Stimulated activated CD8-positive, alpha-beta memory T cell treated with anti-CD3 and anti-CD28 coated beads, Interleukin-2, amount 100 ng/mL, for 48 hours (primary cell): ENCODE measurements around the gene ODF2L.
"Not testable (repeated sequence)": the region's sequence is repeated elsewhere in the genome, so short reads cannot be mapped to it uniquely, and the experiment has no call there.

Experiments
- DNase-seq, 2 donors: peaks; one replicate each; pipeline ENCODE4 v3.0.0-alpha.2; 2020; ENCODE audit warnings: low read depth in 2 of 2

ODF2L gene

GRCh38 chr1:86387916-86388627 lies 8.1 kb downstream of the ODF2L start:
- no peak for DNase-seq

- no peak for DNase-seq
These were observed 13.2 kb downstream of the ODF2L start for GRCh38 chr1:86382878-86383277.

- no peak for DNase-seq
These were observed 14.9 kb downstream of the ODF2L start for GRCh38 chr1:86381223-86381622.

- DNase-seq: no peak
These were observed 15.8 kb downstream of the ODF2L start for GRCh38 chr1:86380257-86380861.

- no peak for DNase-seq
These were observed 17.3 kb downstream of the ODF2L start for GRCh38 chr1:86378813-86379212.

- no peak for DNase-seq
These were observed 18.8 kb downstream of the ODF2L start for GRCh38 chr1:86377341-86377740.

- no peak for DNase-seq
These were observed 20.4 kb downstream of the ODF2L start for GRCh38 chr1:86375688-86376087.

- no peak for DNase-seq
These were observed 25.5 kb downstream of the ODF2L start for GRCh38 chr1:86370601-86371022.

- no peak for DNase-seq
These were observed 30.2 kb downstream of the ODF2L start for GRCh38 chr1:86365896-86366295.

GRCh38 chr1:86362807-86363206 lies 33.3 kb downstream of the ODF2L start:
- no peak for DNase-seq

GRCh38 chr1:86357796-86358195 lies 38.3 kb downstream of the ODF2L start:
- no peak for DNase-seq

GRCh38 chr1:86356247-86356646 lies 39.9 kb downstream of the ODF2L start:
- DNase-seq: no peak

GRCh38 chr1:86352086-86352485 lies 44.0 kb downstream of the ODF2L start:
- no peak for DNase-seq

GRCh38 chr1:86350230-86350629 lies 45.9 kb downstream of the ODF2L start:
- not testable (repeated sequence) for DNase-seq

- no peak for DNase-seq
These were observed 49.7 kb downstream of the ODF2L start for GRCh38 chr1:86346388-86346787.

- no peak for DNase-seq
These were observed 51.1 kb downstream of the ODF2L start for GRCh38 chr1:86345042-86345441.

- no peak for DNase-seq
These were observed 56.2 kb downstream of the ODF2L start for GRCh38 chr1:86339906-86340305.

GRCh38 chr1:86339014-86339812 lies 56.9 kb downstream of the ODF2L start:
- DNase-seq: no peak

GRCh38 chr1:86335916-86336315 lies 60.2 kb downstream of the ODF2L start:
- DNase-seq: no peak

GRCh38 chr1:86325264-86325663 lies 70.9 kb downstream of the ODF2L start:
- no peak for DNase-seq

- no peak for DNase-seq
These were observed 71.8 kb downstream of the ODF2L start for GRCh38 chr1:86324130-86324822.

- no peak for DNase-seq
These were observed 73.9 kb downstream of the ODF2L start for GRCh38 chr1:86322241-86322640.
